GM18873 (cell line): Measurements from ENCODE around the gene PDE6A.
A peak's percentile ranks its signal among the peaks of the same experiment; 100 is the strongest.
"Not testable (repeated sequence)": the region's sequence is repeated elsewhere in the genome, so short reads cannot be mapped to it uniquely, and the experiment has no call there.

Source experiments
- ATAC-seq: cut with Tn5 transposase; IDR thresholded peaks from one replicate; pipeline ENCODE4 v1.9.1; 2021; ENCODE audit warnings: mild to moderate bottlenecking, moderate library complexity, moderate number of reproducible peaks; ENCODE audit not compliant: unreplicated experiment, low FRiP score

The PDE6A gene

DNA sequence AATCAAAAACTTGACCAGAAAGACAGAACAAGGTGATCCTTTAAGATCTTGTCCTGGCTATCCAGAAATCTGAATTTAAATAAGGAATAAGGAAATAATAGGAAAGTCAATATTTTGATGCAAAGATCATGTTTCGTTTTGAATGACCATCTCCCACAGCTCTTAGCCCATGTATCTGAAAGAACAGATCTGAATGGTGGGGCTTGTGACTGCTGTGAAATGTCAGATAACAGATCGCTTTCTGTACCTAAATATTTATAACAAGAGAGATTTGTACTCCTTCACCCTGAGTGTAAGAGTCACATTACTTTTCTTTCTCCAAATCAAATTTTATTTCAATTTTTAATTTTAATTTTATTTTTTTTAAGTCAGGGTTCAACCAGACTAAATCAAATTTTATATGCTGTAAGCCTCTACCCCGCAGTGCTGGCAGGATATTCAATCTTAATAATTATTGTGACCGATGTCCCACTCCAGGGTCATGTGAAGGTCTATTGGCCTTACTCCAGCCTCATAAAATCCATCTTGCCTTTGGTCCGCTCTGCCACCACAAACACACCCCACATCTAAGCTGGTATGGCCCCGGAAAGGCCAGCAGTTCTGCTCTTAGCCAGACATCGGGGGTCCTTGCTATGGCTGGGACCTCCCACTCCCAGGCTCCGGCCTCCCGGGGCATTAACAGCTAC, 9.0 kb upstream of the PDE6A start:
- ATAC-seq, result no peak

DNA sequence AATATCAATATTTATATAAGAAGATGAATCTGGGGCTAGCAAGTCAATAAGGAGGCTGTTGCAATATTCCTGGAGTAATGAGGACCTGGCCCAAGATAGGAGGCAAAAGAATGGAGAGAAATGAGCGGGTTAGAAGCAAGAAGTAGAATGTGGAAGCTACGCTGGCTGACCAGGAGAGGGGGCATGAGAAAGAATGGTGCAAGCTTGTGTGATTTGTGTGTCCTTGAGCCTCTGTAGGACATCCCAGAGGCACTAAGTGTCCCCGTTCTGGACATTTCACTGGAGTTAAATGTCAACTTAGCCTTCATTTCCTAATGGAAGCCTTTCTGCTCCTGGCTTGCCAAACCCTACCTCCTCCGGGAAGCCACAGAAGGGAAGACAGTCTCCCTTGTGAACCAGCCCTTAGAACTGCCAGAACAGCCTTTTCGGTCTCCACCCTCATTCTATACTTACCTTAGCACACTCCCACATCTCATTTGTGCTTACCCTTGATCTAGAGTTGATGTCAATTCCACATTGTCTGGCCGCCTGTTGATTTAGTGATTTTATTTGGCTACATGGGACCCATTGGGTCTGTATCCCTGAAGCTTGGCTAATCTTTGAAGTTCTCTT, 6.7 kb upstream of the PDE6A start:
- no peak for ATAC-seq

DNA sequence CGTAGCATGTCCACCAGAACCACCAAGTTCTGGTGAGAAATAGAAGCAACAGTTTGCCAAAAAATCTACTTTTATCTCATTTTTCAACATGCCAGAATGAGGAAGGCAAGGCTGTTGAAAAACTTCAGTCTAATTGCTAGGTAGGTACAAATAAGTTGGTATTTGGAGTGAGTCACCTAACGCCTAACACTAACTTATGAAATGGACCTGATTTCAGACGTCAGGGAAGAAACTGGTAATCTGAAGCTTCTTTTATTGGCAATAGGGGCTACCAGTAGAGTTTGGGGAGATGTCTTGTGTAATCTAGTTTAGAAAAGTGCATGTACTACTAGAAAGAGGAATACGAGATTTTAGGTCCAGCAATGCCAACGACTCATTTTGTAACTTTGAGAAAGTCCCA, 4.4 kb upstream of the PDE6A start:
- no peak for ATAC-seq

DNA sequence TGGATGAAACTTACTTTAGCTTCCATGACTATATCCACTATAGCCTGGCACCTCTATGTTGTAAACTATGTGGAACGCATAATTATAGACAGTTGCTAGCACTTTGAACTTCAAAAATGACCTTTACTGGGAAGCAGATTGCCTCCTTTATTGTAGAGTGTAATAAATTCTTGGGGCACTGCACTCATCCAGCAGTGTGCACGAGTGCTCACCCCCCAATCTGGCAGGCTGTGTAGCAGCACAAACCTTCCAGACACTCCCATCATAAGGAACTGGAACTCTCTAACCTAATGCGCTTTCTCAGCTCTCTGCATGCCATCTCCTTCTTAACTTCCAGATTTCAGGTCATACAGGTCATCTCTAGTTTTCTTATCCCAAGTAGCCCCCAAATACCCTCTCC, 1.5 kb upstream of the PDE6A start:
- no peak for ATAC-seq

DNA sequence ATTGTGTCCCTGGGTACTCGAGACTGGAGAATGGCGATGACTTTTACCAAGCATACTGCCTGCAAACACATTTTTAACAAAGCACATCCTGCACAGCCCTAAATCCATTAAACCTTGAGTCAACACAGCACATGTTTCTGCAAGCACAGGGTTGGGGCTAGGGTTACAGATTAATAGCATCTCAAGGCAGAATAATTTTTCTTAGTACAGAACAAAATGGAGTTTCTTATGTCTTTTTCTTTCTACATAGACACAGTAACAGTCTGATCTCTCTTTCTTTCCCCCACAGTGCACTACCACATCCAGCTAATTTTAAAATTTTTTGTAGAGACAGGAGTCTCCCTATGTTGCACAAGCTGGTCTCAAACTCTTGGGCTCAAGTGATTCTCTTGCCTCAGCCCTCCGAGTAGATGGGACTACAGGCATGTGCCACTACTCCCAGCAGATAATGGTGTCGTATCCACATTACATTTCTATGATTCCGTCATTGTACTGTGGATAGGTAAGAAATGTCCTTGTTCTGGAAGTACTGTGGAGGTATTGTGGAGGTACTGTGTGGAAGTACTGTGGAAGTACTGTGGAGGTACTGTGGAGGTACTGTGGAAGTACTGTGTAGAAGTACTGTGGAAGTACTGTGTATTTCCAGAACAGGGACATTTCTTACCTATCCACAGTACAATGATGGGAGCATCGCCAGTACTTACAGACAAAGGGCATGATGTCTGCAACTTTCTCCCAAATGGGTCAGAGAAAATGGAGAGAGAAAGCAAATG, 1.2 kb downstream of the PDE6A start:
- not testable (repeated sequence) for ATAC-seq

DNA sequence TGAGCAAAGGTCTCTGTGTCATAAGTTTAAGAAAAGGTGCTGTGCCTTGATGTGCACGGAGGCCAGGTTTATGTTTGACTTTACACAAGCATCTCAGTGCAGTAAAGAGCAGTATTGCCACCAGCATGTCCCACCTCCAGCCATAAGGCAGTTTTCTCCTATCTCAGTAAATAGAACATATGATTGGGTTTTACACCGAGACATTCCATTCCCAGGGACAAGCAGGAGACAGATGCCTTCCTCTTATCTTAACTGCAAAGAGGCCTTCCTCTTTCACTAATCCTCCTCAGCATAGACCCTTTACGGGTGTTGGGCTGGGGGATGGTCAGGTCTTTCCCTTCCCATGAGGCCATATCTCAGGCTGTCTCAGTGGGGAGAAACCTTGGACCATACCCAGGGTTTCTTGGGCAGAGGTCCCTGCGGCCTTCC, 1.8 kb downstream of the PDE6A start:
- ATAC-seq, result not testable (repeated sequence)

DNA sequence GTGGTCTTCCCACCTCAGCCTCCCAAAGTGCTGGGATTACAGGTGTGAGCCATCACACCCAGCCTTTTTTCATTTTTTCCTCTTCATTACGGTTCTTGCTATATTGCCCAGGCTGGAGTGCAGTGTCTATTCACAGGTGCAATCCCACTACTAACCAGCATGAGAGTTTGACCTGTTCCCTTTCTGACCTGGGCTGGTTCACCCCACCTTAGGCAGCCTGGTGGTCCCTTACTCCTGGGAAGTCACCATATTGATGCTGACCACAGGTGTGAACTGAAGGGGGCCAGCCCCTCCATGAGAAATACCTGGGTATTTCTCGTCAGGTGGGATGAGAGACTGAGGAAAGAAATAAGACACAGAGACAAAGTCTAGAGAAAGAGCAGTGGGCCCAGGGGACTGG, 2.4 kb downstream of the PDE6A start:
- no peak for ATAC-seq

DNA sequence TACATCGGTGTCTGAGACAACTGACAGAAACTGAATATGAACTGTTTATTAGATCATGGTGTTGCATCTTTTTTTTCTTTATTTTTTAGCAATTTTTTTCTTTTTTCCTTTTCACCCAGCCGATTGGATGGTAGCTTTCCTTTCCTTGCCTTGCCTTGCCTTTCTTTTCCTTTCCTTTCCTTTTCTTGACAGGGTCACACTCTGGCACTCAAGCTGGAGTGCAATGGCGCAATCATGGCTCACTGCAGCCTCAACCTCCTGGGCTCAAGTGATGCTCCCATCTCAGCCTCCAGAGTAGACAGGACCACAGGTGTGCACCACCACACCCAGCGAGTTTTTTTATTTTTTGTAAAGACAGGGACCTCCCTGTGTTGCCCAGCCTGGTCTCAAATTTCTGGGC, 2.8 kb downstream of the PDE6A start:
- ATAC-seq, result no peak

DNA sequence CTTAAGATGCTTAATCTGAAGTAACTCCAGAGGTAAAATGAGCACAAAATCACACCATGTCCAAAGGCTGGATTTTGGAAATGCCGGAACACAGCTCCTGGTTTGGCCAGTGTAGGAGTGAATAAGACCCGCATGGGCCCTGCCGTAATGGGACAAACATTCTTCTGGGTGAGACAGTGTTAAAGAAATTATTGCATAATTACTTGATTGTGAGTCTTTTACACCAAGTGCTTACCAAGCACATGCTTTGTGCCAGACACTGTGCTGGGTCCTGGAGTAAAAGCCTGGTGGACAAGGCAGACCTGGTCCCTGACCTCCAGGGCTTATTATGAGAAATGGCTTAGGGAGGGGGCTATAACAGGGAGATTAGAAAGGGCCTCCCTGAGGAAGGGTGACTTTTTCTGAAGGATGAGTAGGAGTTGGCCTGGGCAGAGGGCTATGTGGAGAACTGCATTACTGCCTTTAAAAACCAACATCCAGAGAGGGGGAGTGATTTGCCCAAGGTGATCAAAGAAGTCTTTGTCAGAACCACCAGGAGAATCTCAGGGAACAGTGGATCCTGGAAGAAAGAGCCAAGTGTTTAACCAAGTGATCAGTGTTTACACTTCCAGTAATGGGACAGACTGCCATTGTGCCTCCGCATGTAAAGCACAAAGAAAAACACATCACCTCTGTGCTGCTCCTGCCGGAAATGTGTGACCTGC, 3.5 kb downstream of the PDE6A start:
- ATAC-seq, result no peak

DNA sequence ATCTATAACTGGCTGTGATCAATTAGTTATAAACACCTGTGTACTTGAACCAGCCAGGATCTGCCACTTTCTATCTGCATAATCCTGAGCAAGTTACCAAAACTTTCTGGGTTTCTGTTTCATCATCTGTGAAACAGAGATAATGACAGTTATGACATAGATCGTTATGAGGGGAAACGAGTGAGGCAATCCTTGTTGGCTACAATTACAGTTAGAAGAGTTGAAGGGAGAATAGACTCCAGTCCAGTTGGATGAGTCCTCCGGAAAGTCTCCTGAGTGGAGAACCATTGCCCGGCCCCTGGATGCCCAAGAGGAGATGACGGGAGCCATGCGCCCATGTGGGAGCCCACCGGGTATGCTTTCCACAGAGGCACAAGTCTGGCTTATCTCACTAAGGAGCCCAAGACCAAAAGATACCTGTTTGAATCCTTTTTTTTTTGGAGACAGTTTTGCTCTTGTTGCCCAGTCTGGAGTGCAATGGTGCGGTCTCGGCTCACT, 4.5 kb downstream of the PDE6A start:
- ATAC-seq, result peak; percentile 87

DNA sequence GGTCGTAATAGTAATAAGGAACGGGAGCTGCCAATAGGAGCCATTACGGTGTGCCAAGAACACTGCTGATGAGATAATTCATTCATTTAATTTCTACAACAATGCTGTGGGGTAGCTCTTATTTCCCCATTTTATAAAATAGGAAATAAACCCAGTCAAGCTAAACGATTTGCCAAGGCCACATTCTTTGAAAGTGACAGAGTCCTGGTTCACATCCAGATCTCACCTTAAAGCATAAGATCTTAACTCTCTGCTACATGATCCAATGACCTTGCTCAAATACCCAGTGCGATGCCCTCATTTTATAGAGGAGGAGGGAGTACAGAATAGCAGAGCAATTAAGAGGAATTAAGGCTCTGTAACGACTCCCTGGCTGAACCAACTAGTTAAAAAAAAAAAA, 5.0 kb downstream of the PDE6A start:
- peak; percentile 9 for ATAC-seq

DNA sequence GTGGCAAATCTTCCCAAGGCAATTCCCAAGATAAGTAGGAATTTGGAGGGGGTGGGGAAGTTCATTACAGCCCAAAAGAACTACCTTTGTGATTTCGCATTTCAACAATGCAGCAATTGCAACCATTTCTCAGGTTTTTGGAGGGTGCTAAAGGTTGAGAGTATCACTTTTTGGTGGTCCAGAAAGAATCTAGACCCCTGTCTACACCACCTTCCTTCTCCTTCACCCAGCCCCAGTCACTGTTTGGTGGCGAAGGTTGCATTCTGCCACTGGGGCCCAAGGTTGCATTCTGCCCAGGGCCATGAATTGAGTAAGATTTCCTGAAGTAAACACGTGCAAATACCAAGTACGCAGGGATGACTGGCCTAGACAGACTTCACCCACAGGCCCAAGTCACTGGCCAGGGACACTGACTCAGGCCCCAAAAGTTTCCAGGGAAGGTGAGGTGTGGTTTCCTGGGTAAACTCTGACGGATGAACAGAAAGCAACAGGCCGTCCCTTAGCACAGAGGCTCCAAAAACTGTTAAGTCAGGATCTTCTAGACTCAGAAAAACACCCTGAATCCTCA, 5.7 kb downstream of the PDE6A start:
- no peak for ATAC-seq

DNA sequence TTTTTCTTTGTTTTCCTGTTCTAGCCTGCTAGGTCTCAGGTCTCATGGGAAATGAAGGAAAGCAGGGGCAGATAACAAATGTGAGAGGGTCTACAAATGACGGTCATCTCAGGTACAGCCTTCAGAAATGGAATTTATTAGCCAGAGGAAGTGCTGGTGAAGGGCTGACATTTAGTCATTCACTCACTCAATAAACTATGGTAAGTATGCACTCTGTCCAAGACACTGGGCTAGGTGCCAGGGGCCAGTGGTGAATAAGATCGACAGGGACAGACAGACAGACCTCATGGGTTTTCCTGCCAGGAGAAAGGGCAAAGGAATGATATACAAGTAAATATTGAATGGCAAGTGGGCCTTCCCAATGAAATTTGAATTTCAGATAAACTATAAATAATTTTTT, 6.3 kb downstream of the PDE6A start:
- ATAC-seq, result no peak

DNA sequence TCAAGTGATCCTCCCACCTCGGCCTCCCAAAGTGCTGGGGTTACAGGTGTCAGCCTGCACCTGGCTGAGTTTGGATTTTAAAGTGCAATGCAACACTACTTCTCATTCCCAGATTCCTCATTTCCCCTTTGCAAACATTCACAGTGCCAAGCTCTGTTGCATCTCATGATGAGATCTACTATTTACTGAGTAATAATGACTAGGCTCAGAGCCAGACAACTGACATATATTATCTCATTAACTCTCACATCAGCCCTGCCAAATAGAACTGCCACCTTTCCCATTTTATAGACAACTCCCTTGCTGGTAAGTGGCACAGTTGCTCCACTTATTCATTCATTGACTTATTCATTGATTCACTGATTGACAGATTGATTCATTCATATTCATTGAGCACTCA, 7.0 kb downstream of the PDE6A start:
- no peak for ATAC-seq

DNA sequence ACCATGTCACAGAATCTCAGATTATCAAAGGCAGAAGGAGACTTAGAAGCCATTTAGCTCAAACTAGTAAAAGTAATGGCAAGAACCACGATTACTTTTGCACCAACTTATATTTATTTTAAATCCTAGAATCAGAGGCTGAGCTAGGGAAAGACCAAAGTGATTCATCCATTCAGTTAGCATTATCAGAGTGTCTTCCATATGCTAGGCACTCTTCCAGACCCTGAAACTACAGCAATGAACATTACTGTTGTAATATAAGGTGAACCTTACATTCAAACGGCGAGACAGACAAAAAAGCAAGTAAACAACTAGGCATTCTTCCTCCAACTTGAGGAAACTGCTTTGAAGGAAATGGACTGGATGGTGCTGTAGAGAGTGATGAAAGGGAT, 7.9 kb downstream of the PDE6A start:
- ATAC-seq, result no peak

DNA sequence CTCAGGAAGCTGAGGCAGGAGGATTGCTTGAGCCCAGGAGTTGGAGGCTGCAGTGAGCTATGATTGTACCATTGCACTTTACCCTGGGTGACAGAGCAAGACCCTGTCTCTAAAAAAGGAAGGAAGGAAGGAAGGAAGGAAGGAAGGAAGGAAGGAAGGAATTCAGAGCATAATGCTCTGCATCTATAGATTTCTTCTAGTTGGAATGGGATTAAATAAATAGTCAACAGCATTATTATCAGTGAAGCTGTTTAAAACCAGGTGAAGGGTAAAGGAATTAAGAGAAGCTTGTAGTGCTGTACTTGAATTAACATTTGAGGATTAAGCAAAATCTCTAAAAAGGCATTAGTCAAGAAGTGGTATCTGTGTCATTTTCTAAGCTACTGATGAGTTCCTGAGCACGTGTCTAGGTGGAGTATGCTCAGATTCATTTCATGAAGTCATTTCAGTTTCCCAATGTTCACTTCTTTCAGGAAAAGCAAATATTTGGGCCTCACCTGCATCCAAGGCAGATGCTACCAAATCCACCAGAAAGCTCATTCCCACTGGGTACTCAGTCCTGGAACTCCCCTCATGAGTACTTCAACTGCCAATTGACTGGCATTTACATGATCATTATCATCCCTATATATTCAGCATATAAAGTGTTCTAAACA, 8.4 kb downstream of the PDE6A start:
- no peak for ATAC-seq

DNA sequence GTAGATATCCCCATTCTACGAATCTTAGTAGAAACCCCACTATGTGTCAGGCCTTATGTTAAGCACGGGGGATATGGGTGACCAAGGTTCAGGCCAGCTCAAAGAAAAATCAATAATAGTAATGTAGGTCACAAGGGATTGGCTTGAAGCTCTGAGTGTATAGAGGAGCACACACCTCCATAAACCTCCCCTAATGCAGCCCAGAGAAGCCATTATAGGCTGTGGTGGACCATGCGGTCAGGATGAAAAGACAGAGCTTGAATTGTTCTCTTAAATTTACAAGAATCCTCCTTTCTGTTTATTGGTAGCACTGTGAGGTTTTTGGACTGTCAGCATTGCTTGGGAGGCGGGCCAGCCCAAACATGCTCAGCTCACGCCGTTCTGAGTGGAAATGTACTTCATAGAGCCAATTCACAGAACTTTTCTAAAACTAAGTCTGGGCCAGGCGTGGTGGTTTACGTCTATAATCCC, 9.1 kb downstream of the PDE6A start:
- ATAC-seq, result no peak

DNA sequence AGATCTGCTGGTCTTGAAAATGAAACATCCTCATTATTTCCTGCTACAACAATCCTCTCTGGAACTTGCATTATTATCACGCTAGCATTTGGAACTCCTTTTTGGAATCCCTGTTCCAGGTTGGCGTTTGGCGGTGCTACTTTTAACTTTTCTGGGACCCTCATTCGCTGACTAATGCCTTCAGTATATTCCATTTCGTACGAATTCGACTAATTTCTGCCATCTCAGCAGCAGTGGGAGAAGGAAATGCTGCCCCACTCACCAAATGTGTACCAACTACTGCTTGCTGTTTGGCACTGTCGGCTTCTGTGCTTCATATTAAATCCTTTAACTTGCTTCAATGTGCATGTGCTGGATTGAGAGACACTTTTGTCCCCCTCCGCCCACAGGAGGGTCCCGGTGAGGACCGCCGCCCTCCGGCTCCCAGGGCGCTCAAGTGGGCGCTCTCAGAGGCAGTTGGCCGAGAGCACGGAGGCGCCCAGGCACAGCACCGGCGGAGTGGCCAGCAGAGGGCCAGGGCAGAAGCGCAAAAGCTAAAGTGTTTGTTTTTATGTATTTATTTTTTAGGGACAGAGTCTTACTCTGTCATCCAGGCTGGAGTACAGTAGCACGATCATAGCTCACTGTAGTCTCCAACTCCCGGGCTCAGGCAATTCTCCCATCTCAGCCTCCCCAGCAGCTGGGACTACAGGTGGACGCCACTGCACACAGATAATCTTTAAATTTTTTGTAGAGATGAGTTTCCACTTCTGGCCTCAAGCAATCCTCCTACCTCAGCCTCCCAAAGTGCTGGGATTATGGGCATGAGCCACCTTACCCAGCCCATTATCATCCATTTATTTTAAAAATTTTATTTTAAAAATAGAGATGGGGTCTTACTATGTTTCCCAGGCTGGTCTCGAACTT, 11.9 kb downstream of the PDE6A start:
- no peak for ATAC-seq

DNA sequence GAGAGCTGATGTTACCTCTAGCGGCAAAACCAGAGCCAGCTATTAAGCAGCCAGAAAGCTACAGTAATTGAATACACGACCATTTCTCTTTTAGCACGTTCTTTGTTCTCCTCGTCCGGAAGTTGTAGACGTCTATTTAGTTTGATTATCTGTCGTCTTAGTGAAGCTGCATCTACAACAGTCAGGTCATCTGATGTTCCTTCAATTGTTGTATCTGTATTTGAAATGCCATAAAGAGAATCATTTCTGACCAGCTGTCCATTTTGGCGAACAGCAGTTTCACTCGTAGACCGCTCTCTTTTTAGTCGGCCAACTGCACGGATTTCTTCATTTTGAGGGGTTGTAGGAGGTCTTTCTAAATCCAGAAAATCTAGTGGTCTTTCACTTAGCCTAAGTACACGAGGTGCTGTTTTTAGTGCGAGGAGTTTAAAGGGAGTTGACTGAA, 12.6 kb downstream of the PDE6A start:
- no peak for ATAC-seq
